HG03159 (cell line): ENCODE measurements around the gene LMF2.
A peak's percentile ranks its signal among the peaks of the same experiment; 100 is the strongest.

Experiments used
- ATAC-seq: cut with Tn5 transposase; IDR thresholded peaks from one replicate; pipeline ENCODE4 v1.9.1; 2021; ENCODE audit warnings: mild to moderate bottlenecking, moderate library complexity; ENCODE audit not compliant: unreplicated experiment

Gene LMF2

DNA sequence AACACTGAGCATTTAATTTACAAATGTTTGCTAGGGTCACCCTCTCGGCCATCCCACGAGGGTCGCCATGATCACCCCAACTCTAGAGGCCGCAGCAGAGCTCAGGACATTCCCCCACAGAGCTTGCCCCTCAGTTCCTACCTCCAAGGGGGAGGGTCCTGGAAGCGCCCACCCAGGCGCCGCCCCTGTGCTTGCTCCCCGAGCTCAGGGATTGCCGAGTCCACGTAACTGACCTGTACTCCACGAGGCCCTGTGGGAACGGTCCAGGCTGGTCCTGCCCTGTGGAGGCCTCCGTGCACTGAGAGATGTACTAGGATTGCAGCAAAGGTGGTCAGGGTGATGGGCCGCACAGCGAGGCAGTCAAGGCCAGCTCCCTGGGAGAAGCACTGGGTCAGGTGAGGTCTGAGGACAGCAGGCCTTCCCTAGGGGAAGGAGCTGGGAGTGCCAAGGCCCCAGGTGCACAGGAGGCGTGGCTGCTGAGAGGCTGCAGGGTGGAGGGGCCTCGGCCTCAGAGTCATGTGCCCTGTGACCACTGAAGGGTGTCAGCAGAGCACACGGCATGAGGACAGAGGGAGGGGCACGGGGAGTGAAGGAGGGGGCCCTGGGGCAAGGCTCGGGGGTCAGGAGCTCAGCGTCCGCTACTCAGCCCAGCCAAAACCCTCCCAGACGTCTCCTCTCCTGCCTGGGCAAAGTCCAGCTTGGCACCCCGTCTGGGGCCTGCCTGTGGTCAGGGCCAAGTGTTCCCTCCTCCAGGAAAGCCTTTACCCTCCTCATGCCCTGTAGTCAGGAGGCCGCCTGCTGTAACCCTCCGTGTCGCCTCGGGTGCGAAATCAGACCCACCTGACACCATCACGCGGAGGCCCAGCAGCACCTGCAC lies 23.3 kb downstream of the LMF2 start:
- no peak for ATAC-seq

DNA sequence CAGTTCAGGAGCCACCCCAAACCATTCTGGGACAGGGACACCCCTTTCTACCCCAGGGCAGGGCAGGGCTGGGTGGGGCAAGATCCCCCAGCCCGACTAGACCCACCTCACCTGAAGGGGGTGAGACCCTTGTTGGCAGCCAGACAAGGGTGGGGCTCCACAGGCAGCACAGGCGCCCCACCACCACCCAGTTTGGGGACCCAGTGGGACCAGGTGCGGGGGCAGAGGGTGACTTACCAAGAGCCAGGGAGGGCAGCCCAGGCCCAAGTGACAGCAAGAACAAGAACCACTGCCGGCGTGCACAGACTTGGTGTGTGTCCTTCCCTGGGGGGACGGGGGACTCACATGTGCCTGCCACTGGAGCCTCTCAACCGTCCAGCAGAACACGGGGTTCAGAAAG lies 23.9 kb downstream of the LMF2 start:
- ATAC-seq: no peak

DNA sequence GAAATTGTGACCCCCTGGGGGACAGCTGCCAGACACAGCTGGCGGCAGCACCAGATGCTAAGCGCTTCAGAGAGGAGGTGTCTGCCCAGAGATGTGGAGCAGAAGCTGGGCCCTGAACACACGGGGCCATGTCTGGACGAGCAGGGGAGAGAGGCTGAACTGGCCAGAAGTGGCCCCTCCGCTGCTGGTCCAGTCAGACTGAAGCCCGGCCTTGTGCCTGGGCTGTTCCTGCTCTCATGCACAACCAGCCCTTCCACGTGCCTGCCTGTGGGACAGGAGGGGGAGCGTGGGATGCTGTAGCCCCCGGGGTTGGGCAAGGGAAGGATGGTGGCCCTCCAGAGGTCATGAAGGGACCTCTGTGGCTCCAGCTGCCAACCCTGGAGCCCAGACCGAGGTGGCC lies 24.4 kb downstream of the LMF2 start:
- ATAC-seq: no peak

DNA sequence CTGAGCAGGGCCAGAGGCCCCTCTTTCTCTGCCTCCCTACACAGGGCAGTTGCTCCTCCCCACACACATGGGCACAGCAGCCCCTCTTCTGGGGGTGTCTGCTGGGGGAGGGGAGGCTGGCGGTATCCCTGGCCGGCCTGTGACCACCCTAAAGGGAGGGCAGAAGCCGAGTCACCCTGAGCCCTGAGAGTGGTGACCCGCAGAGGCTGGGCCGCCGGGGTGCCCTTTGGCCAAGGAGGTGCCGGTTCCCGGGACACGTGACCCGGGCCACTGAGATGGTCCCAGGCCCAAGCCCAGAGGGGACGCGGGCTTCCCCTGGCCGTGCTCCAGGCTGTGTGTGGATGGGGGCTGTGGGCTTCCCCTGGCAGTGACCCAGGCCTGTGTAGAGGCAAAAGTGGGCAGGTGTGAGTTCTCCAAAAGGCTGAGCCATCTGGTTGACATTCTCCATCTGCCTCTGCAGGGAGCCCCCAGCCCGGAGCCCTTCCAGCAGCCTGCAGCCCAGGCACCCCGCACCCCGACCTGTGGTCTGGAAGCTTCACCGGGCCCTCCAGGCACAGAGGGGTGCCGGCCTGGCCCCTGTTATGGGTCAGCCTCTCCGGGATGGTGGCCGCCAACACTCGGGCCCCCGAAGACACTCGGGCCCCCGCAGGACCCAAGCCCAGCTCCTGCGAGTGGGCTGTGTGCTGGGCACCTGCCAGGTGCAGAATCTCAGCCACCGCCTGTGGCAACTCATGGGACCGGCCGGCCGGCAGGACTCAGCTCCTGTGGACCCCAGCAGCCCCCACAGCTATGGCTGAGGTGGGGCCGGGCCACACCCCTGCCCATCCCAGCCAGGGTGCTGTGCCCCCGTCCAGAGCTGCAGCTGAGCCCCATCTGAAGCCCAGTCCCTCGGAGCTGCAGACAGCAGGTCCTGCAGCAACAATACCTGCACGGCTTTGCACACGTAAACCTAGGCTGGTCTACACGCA lies 25.1 kb downstream of the LMF2 start:
- ATAC-seq: no peak

DNA sequence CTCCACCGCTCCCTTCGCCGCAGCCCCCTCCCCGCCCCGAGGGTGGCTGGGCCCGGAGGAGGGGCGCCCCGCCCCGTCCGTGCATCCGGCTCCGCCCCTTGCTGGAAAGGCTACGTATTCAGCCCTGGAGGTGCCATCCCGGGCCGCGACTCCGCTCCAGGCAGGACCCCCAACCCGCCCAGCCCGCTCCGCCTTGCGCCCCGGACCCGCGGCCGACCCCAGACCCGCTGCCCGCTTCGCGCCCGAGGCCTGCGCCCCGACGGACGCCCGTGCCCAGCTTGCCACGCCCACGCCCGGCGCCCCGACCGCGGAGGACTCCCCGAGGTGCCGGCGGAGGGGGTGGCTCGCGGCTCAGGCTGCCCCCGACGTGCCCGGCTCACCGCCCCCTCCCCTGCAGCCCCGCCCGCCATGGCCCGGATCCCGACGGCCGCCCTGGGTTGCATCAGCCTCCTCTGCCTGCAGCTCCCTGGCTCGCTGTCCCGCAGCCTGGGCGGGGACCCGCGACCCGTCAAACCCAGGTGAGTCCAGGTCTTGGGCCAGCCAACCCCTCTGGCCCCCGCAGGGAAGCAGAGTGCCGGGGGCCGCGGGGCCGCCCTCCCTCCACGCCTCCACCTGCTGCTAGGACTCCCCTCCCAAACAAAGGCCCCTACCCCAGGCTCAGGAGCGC lies 25.9 kb downstream of the LMF2 start, which contains the start of gene ADM2:
Gene ADM2, plus strand, starts transcription at position 104 of the 667 bp plus-strand sequence. Its CDS starts 305 bp downstream, at position 409.
- ATAC-seq: no peak

DNA sequence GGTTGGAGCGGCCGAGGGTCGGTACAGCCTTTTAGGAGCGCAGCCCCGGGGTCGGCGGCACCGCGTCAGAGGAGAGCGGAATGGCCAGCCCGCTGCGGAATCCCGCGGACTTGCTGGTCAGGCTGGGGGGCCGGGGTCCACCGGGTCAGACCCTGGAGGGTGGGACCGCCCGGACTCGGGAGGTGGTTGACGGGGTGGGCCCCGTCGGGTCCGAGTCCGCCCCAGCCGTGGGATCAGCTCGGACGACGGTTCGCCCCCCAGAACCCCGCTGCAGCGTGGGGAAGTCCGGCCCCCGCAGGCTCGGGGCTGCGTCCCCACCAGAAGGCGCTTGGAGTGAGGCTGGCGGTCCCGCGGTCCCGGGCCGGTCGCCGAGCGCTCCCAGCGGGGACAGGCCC lies 26.5 kb downstream of the LMF2 start:
- no peak for ATAC-seq

DNA sequence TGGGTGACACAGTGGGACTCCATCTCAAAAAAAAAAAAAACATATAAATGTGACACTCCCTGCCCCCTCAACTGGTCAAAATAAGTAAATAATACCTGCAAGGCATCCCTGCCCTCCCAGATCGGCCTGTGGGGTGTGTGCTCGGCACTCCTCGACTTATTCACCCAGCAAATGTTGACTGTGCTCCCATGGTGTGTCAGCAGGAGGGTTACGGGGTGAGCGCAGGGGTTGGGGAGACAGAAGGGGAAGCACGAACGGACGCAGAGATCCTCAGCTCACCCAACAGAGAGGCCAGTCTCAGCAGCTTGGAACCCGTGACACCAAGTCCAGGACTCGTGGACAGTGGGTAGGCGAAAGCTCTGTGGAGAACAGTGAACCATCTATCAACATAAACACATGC lies 27.8 kb downstream of the LMF2 start:
- ATAC-seq: no peak

DNA sequence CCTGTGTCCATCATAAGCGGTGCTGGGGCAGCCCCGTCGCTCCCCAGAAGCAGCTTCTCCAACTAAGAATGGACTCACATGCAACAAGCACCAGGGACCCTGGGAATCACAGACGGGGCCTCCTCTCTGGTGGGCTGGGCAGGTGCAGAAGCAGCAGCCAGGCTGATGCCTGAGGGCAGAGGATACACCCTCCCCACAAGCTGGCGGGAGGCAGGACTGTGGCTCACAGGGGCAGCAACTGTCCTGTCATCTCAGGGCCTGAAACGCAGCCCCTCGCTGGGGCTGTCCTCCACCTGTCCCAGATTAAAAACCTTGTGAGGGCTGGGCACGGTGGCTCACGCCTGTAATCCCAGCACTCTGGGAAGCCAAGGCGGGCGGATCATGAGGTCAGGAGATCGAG lies 29.6 kb downstream of the LMF2 start:
- ATAC-seq: no peak

DNA sequence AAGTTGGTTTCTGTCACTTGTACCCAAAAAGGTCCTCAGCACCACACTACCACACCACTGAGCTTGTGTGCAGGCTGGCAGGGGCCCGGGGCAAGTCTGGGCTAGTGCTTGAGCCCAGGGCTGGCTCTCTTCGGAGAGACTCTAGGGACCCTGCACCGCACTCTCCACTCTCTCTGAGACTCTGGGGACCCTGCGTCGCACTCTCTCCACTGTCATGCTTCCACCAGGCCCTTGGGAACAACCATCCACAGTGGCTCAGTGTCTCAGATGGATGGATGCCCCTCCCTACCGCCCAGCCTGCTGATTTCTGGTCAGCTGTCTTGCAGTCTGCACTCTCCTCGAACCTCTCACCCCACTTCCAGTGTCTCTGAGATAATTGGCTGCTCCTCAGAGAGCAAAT lies 30.6 kb downstream of the LMF2 start:
- ATAC-seq: no peak

DNA sequence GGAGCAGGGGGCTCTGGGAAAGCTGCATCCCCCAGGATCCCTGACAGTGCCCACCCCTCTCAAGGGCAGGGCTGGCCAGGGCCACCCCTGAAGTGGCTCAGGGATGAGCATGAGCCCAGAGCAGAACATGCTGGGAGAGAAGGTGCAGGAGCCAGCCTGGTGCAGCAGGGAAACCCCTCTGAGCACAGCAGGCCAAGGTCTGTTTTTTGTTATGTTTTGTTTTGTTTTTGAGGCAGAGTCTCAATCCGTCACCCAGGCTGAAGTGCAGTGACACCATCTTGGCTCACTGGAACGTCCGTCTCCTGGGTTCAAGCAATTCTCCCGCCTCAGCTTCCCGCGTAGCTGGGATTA lies 31.9 kb downstream of the LMF2 start:
- ATAC-seq: no peak

DNA sequence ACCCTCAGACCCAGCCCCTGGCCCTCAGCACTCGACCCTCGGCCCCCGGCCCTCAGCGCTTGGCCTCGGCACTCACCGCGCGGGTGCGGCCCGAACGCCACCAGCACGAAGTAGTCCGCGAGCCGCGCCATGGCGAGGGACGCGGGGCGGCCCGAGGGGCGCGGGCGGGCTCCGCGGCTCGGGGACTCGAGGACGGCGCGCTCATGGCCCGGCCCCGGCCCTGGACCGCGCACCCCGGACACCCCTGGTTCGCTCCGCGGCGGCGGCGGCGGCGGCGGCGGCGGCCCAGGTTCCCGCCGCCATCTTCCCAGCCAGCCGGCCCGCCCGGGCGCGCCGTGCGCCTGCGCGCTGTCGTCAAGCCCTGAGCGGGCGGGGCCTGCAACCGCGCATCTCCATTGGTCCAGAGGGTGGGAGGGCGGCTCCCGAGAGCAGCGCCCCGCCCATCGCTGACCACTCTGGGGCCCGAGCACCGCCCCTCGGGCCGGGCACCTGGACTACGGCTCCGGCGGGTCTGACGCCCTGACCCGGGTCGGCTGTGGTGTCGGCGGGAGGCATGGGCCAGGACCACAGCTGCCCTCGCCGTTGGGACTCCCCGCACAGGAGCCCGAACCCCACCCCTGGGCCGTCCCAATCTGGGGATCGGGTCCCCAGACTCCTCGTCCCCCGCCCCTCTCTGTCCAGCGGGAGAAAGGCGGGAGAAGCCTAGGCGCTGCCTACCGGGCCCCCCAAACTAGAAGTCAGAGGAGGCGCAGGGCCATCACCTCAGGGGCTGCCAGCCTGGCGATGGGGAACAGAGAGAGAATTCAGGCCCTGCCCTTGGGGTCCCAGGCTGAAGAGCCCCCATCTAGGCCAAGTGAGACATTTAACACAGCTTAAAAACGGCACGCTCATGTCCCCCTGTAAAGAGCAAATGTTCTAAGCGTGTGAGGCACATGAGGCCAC lies 32.5 kb downstream of the LMF2 start, which contains the start of gene SBF1:
Gene SBF1, minus strand, starts transcription at position 326 of the 942 bp plus-strand sequence. Its CDS starts 195 bp downstream, at position 131.
- peak; percentile 67 for ATAC-seq

DNA sequence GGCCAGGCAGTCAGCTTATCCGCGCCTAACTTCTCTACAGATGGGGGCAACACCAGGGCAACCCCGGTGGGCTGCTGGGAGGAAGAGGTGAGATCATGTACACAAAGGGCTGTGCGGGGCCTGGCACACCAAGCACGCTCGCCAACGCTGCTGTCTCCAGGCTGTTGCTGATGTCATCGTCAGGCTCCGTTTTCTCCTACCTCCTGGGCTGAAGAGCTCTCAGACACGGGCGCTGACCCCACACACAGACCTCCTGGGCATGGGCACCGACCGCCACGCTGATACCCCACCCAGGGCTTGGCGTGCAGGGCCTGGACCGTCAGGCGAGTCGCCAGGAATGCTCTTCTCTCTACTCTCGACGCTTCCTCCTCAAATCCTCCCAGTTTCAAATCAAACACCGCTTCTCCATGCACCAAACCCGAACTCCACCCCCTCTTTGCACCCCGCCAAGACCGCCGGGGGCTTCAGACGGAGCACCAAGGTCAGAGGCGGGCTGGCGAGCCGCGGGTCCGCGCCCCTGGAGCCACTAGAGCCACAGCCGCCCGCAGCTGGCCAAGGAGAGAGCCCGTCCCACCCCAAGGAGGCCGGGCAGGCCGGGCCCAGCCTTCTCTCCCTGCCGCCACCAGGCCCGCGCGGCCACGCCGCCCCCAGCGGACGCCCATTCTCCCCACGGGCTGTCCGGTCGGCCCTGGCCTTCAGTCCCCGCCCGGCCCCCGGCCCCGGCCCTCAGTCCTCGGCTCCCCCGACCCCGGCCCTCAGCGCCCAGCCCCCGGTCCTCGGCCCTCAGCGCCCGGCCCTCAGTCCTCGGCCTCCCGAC lies 33.4 kb downstream of the LMF2 start:
- no peak for ATAC-seq

DNA sequence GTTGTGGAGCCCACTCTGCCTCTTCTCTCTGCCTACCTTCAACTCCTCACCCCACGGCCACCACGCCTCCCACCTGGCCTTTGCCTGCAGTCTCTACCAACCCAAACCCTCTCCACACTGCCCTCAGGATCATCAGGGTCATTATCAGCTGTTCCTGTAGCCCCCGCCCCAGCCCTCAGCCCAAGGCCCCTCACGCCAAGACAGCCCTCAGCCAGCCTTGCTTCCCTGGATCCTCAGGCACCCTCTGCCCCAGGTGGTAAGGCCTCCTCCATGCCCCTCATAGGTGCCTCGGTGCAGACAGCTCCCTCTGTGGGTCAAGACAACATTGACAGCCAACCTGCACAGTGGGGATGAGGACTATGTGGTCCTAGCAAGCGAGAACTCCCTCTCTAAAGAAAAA lies 34.4 kb downstream of the LMF2 start:
- ATAC-seq: no peak

DNA sequence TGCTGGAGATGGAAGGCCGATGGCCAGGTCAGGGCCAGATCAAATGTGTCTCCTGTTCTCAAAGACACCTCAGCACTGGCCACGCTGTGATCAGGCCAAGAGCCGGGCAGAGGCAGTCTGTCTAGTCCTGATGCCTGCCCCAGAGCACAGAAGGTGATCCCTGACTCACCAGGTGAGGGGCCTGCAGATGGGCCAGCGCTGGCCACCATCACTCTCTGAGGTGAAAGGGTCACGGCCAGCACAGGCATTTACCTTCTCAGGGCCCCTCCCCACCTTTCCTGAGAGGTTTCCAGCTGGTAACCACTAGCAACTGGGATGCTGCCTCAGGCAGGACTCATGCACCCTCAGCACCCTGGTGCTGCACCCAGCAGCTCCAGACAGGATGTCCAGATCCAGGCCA lies 35.5 kb downstream of the LMF2 start:
- no peak for ATAC-seq

DNA sequence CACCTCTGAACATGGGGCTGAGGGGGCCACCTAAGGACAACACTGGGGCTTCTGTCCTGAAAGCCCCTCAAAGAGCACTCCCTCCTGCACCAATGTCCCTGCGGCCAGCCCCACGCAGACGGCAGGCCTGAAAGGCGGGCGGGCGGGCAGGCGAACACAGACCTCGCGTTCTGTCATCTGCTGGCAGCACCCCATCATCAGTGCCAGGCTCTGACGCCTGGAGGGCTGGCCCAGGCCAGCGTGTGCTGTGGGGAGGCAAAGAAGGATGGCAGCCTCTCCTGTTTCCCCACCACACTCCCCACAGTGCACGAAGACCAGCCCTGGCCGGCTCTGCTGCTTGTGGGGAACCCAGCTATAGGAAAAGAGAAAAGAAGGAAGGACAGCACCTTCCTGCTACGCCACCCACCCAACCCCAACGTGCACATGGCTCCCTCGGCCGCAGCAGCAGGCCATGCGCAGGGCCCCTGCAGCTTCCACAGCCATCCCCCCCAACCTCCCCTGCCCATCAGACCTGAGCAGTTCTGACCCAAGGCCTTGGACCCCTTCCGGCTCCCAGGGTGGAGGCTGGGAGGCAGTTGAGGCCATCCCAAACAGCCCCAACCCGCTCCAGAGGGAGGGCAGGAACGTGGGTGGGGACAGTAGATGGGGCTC lies 36.2 kb downstream of the LMF2 start:
- no peak for ATAC-seq

DNA sequence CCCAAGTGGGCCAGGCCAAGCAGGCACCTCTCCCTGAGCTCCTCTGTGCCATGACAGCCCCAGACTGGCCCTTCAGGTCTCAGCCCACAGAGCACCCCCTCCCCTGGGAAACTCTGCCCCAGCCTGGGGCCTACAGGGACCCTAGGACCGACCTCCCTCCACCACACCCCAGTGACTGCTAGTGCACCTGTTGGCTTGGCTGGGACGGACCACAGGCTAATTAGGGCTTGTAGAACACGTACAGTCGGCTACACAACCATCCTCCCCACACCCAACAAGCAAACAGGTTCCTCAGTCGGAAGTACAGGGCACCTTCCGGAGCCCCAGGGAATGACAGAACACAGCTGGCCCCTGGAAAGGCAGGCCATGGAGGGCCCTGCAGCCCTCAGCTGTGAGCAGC lies 37.0 kb downstream of the LMF2 start:
- ATAC-seq: peak; percentile 7

DNA sequence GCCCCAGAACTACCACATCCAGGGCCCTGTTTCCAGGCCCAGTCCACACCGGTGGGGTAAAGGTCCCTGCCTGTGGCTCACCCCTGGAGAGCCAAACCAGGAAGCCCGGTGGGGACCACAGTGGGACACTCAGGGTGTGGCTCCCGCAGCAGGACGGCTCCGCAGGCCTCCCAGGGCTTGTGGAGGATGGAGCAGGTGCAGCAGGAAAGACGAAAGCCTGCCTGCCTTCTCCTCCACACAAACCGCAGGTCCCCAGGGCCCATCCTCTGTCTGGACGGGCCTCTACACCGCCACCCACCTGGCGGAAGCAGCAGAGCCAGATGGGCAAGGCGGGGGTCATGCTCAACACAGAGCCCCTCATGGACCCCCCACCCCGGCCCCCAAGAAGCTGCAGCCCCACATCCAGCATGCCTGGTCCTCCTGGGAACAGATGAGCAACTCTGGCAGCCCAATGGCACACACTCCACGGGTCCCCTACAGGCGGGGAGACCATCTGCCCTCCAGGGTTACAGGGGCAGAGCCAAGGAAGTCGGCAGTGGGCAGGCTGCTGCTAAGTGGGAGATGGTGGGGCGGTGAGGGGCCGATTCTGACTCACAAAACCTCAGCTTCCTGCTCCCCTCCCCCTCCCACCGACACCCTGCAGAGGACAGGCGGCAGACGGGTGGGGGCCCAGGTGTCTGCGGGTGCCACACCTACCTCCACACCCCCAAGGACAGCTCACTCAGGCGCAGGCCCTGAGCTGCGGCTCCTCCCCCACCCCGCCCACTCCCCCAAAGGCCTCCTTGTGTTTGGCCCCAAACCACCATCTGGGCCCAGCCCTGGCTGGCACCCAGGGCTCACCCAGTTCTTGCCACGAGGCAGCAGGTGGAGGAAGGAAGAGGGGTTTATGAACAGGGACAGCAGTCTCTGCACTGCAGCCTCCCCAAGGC lies 37.9 kb downstream of the LMF2 start:
- peak; percentile 56 for ATAC-seq

DNA sequence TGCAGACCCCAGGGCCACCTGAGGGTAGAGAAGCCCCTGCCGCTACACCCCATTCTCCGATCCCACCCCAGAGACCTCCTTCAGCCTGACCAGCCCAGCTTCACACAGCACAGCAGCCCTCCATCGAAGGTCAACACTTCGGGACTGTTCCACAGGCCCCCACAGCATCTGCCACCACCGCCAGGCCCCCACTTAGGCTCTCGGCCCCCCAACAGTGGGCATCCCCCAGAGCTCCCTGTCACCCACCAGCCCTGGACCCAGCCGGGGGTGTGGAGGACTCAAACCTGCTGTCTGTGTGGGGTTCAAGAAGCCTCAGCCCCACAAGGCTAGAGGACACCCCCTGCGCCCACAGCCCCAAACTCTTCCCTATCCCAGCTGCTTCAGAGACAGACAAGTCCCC lies 38.9 kb downstream of the LMF2 start:
- no peak for ATAC-seq
